Uterus (tissue), 2 donors: ENCODE data around the gene ATP2C1.

Experiments used
- POLR2A ChIP-seq, 2 donors: fragments of 450-650 bp; IDR thresholded peaks; one replicate each; pipeline ENCODE4 v1.6.1; 2016; ENCODE audit warnings: antibody characterized with exemption in 2 of 2, mild to moderate bottlenecking in 1 of 2, moderate library complexity in 1 of 2
- TF ChIP-seq, protein P1 (sequence below), 4 experiments: fragments of 200-600 bp in 2 of 4; fragments of 450-650 bp in 2 of 4; sonication (generic) in 2 of 4; IDR thresholded peaks; one replicate each; pipeline ENCODE4 v1.5.1; 2016 to 2019; ENCODE audit warnings: antibody characterized with exemption in 4 of 4, mild to moderate bottlenecking in 2 of 4, moderate library complexity in 1 of 4

DNA sequence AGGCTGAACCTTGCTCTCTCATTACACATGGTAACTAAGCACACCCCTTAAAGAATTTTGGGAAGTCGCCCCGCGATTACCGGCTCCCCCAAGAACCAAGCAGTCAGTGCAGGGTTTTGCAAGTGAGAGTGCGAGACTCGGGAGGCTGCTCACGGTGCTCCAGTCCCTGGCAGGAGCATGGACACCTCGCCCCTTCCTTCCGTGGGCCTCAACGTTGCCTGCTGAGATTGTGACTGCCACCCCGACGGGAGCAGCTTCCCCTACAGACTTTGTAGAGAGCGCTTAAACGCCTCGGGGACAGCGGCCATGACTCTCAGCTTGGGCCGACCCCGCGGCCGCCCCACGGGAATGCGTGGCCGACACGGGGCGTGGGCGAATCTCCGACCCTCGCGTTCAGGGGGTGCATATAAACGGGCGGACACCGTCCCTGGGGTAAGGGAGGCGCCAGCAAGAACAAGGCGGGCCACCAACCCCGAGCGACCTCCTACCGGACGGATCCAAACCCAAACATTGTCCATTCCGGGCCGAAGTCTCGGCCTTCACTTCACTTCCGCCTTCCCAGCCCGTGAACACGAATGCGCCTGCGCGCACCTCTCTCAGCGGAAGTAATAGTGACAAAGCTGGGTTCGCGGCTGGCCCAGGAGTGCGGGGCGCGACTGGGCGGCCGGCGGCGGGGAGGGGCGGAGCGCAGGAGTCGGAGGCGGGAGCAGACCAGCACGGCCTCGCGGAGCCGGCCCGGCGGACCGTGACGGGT is at the start of gene ATP2C1:
- TF ChIP-seq, protein P1, sequence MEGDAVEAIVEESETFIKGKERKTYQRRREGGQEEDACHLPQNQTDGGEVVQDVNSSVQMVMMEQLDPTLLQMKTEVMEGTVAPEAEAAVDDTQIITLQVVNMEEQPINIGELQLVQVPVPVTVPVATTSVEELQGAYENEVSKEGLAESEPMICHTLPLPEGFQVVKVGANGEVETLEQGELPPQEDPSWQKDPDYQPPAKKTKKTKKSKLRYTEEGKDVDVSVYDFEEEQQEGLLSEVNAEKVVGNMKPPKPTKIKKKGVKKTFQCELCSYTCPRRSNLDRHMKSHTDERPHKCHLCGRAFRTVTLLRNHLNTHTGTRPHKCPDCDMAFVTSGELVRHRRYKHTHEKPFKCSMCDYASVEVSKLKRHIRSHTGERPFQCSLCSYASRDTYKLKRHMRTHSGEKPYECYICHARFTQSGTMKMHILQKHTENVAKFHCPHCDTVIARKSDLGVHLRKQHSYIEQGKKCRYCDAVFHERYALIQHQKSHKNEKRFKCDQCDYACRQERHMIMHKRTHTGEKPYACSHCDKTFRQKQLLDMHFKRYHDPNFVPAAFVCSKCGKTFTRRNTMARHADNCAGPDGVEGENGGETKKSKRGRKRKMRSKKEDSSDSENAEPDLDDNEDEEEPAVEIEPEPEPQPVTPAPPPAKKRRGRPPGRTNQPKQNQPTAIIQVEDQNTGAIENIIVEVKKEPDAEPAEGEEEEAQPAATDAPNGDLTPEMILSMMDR (IDR thresholded peaks at IDR 0.05) = no peak
- peak; percentile 80 to 90 for TF ChIP-seq POLR2A (IDR thresholded peaks at IDR 0.05)
